ENCODE data around the gene TBL1X. TPM values are rescaled to one million over a fixed set of nuclear protein-coding genes. Genes with fewer than 3 reads are reported as not detected.

The TBL1X gene
- total and polyA plus RNA-seq, 2 donors (not counting 3 experiments of a cell fraction or from before 2014, with no cell fraction given) = 8.7 to 25.3 TPM

GRCh38 chrX:9728261-9728660 lies 263.4 kb downstream of the TBL1X start:
- no peaks in the 10 kb centered on the region for H3K27me3 ChIP-seq (ENCODE audit: control insufficient read depth in 2 of 2, insufficient read depth in 2 of 2, low read length in 2 of 2)
- no peak overlapping the region for H3K27ac ChIP-seq (ENCODE audit: insufficient read depth, low read depth, low read length)
- dilution Hi-C loops (cut with MboI; ENCODE audit: extremely low pct_ligation_motif_present, low sequenced_read_pairs) = no loop called here
- no peaks in the 10 kb centered on the region for H3K9me1 ChIP-seq (replicated peaks; ENCODE audit: control insufficient read depth, extremely low read depth, insufficient read depth, low read length)
- intact Hi-C loops (cut with micrococcal nuclease) = no loop called here
- POLR2A ChIA-PET = interaction anchor here (0.5 kb wide), 1 partner anchor 18 kb away, joined by 7 read pairs; no protein-coding TSS in a partner anchor
- no peaks in the 10 kb centered on the region for H3K4me1 ChIP-seq (ENCODE audit: control insufficient read depth, extremely low read depth, insufficient read depth, low read length)
- no peak overlapping the region for H3K4me2 ChIP-seq (ENCODE audit: insufficient read depth, low read length)
- no peaks in the 10 kb centered on the region for H3K79me2 ChIP-seq (ENCODE audit: control insufficient read depth, insufficient read depth, low read length)
- H3K9ac ChIP-seq (replicated peaks; ENCODE audit: extremely low read depth, insufficient read depth, low read length) = no peak overlapping the region
- no peak overlapping the region for H2AFZ ChIP-seq (ENCODE audit: low read depth, low read length)
- CTCF ChIA-PET = no interaction called here
- no peak overlapping the region for H3K4me3 ChIP-seq (replicated peaks in 1 of 3; ENCODE audit: insufficient read depth in 1 of 3, low read depth in 1 of 3, low read length in 3 of 3)
- H4K20me1 ChIP-seq (replicated peaks; ENCODE audit: control insufficient read depth, extremely low read depth, insufficient read depth, low read length) = no peaks in the 10 kb centered on the region
- FAIRE-seq (peak; percentile 31), DNase-seq (ENCODE audit: low read depth, low spot score) (no peak)
- H3K36me3 ChIP-seq (ENCODE audit: control insufficient read depth in 2 of 2, extremely low read depth in 1 of 2, insufficient read depth in 2 of 2, low read length in 2 of 2) = no peaks in the 10 kb centered on the region
- no peak for TF ChIP-seq MAX (IDR thresholded peaks at IDR 0.05; ENCODE audit: insufficient read depth, insufficient read length)
- no peak for TF ChIP-seq EZH2 (IDR thresholded peaks at IDR 0.05; ENCODE audit: borderline replicate concordance, low read depth, low read length, severe bottlenecking)
- no peak for TF ChIP-seq CTCF (IDR thresholded peaks at IDR 0.05; ENCODE audit: extremely low read depth in 1 of 2, insufficient read depth in 1 of 2, low read depth in 1 of 2, low read length in 2 of 2)
- no peak for TF ChIP-seq JUN (IDR thresholded peaks at IDR 0.05; ENCODE audit: borderline replicate concordance, insufficient read depth, insufficient read length, low read depth)
- no peak for TF ChIP-seq POLR2A (IDR thresholded peaks at IDR 0.05; ENCODE audit: low read depth, low read length)
- H3K9me3 ChIP-seq (replicated peaks; ENCODE audit: control insufficient read depth, insufficient read depth, low read length) = no peaks in the 10 kb centered on the region
- no TSS peak for BruUV-seq (replicated peaks)

Data from endothelial cell of umbilical vein (primary cell).